Lung microvascular endothelial cell (primary cell): ENCODE measurements around the gene ULK4. TPM values are rescaled to one million over a fixed set of nuclear protein-coding genes. Genes with fewer than 3 reads are reported as not detected.
"Not testable (repeated sequence)": the region's sequence is repeated elsewhere in the genome, so short reads cannot be mapped to it uniquely, and the experiment has no call there.

ENCODE experiments used
- DNase-seq, 2 donors: peaks; one replicate each; pipeline versions ENCODE4 v3.0.0 to v3.0.0-alpha.2; 2010; ENCODE audit warnings: low read depth in 2 of 2
- total RNA-seq: library from RNA; depleted of rRNA; stranded (reverse); fragments of >200 nt; gene quantifications from 2 replicates; pipeline ENCODE4 v1.2.1, GENCODE V29; 2014

ULK4 gene
- total RNA-seq, 1 donor from 2014 or later = 6.3 TPM

DNA sequence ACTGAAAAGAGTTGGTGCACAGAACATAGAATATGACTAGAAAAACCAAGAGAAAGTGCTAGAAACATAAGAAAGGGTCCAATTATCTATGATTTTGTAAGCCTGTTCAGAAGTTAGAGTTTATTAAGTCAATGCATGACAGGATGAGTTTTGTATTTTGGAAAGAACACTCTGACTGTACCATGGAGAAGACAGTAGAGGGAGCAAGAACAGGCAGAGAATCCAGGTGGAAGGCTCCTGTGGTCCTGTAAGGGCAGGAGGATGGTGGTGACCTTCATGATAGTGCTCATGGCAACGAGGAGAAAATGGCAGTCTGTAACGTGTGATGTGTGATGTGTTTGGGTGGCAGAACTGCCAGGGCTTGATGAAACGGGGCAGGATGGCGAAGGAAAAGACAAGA is 513.5 kb downstream of the ULK4 start:
- no peak for DNase-seq

DNA sequence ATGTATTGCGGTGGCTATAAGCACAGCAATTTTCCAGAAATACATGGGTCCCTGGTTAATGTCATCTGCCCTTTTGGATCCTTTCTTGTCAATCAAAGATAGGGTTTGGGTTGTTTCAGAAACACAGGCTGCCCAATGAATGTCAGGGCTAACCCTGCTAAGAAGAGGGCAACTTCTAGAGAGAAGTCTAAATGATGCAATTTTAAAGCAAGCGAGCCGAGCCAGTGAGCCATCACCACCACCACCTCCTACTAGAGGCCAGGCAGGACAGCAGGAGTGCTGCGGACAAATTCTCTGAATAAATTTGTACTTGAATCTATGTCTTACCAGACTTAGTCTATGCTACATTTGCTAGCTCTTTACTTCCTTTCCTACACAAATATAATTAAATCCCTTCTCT is 514.2 kb downstream of the ULK4 start:
- no peak for DNase-seq

DNA sequence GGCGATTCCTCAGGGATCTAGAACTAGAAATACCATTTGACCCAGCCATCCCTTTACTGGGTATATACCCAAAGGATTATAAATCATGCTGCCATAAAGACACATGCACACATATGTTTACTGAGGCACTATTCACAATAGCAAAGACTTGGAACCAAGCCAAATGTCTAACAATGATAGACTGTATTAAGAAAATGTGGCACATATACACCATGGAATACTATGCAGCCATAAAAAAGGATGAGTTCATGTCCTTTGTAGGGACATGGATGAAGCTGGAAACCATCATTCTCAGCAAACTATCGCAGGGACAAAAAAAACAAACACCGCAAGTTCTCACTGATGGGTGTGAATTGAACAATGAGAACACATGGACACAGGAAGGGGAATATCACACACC is 515.6 kb downstream of the ULK4 start:
- not testable (repeated sequence) for DNase-seq

DNA sequence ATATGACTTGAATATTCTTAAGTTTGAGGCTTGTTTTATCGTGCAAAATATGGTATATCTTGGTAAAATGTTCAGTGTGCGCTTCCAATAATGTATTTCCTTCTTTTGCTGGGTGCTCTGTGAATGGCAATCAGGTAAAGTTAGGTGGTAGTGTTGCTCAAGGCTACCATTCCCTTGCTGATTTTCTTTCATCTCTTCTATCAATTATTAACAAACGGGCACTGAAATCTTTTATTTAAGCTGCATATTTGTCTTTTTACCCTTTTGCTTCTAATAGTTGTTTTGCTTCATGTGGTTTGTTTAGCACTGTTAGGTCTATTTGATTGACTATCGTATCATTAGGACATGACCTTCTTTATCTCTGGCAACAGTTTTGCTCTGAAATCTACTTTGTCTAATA is 520.3 kb downstream of the ULK4 start:
- no peak for DNase-seq

DNA sequence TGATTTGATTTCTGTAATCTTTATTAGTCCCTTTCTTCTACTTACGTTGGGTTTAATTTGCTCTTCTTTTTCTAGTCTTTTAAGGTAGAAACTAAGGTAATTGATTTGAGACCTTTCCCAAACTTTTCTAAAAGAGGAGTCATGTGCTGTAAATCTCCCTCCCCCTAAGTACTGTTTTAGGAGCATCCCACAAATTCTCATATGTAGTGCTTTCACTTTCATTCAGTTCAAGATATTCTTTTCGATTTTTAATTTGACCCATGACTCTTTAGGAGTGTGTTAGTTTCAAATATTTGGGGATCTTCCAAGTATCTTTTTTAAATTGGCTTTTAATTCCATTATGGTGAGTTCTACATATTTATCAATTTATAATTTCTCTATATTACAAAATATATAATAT is 520.8 kb downstream of the ULK4 start:
- DNase-seq = no peak

DNA sequence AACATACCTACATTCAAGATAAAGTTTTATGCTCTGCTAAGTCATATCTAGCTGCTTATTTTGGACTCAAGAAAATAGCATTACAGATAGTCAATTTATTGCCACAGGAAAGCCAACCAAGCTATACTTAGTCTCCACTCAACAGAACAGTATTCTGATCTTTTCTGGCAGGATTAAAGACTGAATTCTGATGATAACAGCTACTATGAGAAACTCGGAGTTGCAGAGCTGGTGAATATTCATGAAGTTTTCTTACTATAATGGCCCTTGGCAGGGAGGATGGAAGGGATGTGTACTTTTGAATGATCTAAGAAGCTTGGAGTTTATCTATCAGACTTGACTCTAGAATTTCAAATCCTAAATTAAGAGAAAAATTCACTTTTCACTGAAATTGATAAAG is 524.9 kb downstream of the ULK4 start:
- no peak for DNase-seq

DNA sequence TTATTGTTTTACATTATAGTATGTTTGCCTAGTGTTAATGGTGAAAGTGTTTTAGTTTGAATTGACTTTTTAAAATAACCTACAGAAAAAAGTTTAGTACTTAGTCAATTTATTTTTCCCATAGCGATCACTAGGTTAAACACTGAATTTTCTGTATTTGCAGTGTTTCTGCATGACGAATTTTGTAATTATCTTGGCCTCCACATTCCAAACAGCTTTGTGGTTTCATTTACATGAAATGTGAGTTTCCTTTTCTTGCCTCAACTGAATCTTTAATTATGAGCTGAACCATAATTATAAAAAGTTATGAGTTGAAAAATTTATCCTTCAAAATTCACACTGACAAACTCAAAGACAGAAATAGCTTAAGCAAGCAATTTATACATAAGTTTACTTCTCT is 527.1 kb downstream of the ULK4 start:
- DNase-seq = no peak

DNA sequence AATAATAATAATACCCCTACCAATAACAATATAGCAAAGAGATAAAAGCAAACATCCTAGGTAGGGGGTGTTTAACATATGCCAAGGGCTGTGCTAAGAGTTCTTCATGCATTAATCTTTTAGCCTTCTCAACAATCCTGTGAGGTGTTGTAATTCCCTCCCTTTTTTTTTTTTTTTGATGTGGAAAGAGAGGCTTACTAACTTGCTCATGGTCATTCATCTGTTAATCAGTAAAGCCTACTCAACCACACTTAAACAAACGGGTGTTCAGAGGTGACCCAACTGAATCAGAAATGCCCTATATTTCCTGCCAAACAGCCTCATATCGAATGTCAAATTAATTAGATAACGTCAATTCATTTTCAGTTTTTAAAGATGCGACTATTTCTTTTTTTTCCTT is 530.5 kb downstream of the ULK4 start:
- DNase-seq = no peak

DNA sequence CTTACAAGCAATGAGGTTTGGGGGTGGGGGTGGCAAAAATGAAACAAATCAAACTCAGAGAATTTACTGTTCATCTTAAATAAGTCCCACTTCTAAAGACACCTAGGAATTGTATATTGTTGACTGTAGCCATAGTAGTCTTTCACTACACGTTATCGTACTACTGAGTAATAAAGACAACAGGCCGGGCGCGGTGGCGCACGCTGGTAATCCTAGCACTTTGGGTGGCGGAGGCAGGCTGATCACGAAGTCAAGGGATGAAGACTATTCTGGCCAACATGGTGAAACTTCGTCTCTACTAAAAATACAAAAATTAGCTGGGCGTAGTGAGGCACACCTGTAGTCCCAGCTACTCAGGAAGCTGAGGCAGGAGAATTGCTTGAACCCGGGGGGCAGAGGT is 531.0 kb downstream of the ULK4 start:
- DNase-seq = no peak

DNA sequence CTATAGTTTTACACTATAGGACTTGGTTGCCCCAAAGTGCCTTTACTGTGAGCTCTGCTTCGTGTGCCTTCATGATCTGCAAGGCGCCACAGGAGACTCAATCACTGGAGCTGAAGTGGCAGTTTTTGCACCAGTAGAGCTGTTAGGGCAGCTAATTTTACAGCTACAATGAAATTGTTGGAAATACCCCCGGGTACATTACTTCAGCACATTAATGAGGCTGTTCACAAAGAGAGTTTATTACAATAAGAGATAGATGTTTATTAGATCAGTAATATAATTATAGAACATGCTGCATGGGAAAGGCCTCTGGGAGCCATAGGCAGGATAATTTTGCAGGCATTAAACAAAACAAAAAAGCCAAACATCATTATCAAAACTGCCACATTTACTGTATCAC is 531.5 kb downstream of the ULK4 start:
- DNase-seq = no peak

DNA sequence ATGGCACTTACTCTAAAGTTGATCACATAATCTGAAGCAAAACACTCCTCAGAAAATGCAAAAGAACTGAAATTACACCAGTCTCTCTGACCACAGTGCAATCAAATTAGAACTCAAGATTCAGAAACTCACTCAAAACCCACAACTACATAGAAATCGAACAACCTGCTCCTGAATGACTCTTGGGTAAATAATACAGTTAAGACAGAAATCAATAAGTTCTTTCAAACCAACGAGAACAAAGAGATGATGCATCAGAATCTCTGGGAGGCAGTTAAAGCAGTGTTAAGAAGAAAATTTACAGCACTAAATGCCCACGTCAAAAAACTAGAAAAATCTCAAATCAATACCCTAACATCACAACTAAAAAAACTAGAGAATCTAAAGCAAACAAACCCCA is 535.4 kb downstream of the ULK4 start:
- DNase-seq = no peak

DNA sequence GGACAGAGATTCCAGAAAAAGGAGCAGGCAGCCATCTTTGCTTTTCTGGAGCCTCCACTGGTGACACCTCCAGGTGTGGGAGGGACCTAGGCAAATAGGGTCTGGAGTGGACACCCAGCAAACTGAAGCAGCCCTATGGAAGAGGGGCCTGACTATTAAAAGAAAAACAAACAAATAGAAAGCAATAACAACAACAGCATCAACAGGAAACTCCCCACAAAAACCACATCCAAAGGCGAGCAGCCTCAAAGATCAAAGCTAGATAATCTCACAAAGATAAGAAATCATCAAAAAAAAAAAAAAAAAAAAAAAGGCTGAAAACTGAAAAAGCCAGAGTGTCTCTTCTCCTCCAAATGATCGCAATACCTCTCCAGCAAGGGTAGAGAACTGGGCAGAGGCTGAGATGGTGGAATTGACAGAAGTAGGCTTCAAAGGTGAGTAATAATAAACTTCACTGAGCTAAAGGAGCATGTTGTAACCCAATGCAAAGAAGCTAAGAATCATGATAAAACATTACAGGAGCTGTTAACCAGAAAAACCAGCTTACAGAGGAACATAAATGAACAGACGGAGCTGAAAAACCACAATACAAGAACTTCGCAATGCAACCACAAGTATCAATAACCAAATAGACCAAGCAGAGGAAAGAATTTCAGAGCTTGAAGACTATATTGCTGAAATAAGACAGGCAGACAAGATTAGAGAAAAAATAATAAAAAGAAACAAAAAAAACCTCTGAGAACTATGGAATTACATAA is 537.2 kb downstream of the ULK4 start:
- no peak for DNase-seq

DNA sequence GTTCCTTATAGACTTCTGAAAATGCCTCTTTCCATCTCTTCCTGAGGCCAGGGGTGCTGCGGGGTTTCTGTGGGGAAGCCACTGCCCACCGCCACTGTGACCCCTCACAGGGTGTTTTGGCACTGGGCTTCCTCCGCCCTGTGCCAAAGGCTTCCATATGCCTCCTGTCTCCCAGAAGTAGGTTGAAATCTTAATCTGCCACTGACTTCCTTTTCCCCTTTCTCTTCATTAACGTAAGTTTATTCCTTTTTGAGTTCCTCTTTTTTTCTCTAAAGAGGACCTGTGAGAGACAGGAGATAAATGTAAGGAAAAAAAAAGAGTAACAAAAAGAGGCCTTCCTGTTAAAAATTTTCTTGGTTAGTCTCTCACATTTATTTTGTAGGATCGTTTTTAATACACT is 542.1 kb downstream of the ULK4 start:
- no peak for DNase-seq

DNA sequence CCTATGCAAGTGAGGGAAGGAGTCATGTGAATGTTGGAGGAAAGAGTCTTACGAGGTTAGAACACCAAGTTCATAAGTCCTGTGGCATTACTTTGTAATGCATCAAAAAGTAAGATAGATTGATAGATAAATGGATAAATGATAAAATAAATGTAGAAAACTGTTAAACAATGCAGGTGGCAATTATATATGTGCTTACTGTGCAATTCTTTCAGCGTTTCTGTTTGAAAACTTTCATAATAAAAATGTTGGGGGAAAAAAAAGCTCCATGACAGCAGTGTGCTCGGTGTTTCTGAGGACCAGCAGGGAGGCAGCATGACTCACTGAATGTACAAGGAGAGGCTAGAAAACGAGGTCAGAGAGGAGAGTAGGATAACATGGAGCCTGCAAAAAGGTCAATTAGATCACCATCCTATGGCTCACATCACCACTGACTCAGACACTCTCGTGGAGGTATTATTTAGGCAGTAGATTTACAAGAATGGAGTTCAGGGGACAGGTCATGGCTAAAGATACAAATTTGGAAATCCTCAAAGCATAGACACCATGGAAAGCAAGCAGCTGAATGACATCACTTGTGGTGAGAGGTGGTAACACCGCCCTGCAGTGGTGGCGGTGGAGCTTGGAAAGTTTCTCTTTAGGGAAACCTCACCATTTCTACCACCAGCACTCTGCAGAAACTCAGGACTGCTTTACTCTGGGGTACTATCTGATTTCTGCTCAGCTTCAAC is 542.8 kb downstream of the ULK4 start:
- DNase-seq = peak in 1 of 2 donors; percentile 8

DNA sequence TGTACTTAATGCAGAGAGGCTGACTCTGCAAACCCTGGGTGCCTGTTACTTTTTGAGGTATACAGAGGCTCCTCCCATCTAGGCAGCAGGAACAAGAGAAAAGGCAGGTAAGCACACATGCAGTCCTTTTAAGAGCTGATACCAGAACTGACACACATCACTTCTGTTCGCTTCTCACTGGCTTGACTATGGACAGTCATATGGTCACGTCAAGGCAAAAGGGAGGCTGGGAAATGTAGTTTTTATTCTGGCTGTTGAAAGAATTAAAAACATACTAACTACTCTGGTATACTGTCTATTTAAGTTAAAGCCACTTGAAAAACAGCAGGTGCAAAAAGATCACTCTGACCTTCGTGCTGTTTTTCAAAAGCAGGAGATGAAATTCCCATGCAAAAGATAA is 544.3 kb downstream of the ULK4 start:
- no peak for DNase-seq

DNA sequence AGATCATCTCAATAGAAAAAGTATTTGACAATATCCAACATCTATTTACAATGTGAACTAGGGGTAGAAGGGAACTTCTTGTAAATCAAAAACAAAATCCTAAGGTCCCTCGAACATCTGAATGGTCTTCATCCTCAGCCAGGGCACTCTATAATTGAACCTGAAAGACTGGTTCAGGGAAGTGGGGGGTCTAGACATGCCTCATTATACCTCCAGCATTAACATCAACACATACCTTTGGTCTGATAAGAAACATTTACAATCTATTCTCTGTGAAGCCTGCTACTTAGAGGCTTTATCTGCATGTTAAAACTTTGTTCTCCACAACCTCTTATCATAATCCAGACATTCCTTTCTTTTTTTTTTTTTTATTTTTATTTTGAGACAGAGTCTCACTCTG is 550.8 kb downstream of the ULK4 start:
- no peak for DNase-seq

DNA sequence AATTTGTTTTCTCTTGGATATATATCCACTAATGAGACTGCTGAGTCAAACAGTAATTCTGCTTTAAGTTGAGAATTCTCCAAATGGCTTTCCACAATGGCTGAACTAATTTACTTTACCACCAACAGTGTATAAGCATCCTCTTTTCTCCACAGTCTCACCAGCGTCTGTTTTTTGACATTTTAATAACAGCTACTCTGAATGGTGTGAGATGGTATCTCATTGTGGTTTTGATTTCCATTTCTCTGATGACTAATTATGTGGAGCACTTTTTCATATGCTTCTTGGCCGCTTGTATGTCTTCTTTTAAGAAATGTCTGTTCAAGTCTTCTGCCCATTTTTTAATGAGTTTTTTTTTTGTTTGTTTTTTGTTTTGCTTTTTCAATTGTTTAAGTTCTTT is 556.4 kb downstream of the ULK4 start:
- no peak for DNase-seq

DNA sequence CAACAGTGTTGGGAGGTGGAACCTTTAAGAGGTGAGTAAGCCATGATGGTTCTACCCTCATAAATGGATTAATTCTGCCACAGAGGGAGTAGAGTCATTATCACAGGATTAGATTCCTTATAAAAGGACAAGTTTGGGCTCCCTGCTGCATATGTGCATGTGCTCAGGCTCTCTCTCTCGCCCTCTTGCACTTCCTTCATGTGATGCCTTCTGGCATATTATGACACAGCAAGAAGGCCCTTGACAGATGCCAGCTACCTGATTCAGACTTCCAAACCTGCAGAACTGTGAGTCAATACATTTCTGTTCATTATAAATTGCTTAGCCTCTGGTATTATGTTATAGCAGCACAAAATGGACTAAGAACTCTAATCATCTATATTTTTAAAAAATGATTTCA is 557.3 kb downstream of the ULK4 start:
- DNase-seq = no peak

DNA sequence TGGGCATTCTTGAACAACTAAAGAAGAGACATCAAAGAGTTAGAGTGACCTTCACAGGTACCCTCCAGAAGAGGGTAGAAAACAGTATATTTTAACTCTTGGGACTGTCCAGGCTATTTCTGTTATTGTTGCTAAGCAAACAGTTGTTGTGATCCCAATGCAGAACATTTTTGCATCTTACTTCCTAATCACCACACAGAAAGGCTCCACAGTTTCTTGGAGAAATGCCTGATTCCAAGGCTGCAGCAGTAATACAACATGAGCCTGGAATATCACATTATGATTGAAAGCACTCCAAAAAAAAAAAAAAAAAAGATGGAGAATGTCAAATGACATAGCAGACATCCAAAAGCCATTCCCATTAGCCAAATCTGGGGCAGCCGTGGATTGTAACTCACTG is 567.0 kb downstream of the ULK4 start:
- no peak for DNase-seq

DNA sequence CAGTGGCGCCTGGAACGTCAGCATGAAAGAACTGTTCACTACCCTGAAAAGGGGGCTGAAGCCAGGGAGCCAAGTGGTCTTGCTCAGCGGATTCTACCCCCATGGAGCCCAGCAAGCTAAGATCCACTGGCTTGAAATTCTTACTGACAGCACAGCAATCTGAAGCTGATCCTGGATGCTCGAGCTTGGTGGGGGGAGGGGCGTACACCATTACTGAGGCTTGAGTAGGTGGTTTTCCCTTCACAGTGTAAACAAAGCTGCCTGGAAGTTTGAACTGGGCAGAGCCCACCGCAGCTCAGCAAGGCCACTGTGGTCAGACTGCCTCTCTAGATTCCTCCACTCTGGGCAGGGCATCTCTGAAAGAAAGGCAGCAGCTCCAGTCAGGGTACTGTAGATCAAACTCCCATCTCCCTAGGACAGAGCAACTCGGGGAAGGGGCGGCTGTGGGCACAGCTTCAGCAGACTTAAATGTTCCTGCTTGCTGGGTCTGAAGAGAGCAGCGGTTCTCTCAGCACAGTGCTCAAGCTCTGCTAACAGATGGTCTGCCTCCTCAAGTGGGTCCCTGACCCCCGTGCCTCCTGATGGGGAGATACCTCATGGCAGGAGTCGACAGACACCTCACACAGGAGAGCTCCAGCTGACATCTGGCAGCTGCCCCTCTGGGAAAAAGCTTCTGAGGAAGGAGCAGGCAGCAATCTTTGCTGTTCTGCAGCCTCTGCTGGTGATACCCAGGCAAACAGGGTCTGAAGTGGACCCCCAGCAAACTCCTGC is 591.0 kb downstream of the ULK4 start:
- not testable (repeated sequence) for DNase-seq

DNA sequence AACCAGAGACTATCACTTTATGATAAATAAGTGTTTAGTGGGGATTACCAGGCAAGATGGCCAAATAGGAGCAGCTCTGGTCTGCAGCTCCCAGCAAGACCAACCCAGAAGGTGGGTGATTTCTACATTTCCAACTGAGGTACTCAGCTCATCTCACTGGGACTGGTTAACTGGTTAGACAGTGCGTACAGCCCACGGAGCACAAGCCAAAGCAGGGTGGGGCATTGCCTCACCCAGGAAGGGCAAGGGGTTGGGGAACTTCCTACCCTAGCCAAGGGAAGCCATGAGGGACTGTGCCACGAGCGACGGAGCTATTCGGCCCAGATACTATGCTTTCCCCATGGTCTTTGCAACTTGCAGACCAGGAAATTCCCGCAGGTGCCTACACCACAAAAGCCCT is 591.6 kb downstream of the ULK4 start:
- DNase-seq = no peak

DNA sequence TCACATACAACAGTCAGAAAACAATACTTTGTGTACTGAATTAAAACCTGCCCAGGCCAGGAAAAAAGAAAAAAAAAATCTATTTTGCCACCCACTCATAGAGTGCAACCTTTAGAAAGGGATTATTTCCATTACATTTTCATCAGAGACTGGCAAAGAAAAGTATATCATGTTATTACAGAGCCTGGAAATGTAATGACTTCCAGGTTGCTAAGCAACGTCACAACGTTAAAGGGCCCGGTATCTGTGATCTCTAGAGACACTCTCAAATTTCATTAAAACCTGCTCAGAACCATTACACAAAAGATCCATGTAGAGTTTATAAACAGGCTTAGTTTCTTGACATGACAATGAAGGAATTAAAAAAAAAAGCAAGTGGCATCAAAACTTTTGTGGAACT is 592.1 kb downstream of the ULK4 start:
- DNase-seq = peak in 1 of 2 donors; percentile 23

DNA sequence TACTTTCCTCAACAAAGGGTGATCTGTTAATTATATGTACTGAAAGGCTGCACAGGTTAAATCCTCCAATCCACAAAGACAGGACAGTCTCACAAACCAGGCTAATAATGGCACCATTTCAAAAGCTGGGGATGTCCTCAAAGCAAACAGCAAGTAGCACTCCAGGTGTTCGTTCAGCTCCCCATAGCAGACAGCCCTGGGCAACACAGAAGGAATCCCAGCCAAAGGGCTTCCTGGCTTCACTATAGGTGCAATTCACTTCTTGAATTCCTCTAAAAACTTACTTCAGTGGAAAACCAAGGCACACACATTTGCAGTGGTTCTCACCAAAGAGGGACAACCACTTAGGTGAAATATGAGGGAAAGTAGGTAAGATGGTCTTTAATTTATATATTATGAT is 595.9 kb downstream of the ULK4 start:
- DNase-seq = no peak
